Ramos (cell line): ENCODE data around the gene THOC5.
"Not testable (repeated sequence)": the region's sequence is repeated elsewhere in the genome, so short reads cannot be mapped to it uniquely, and the experiment has no call there.

Experiments used
- in situ Hi-C: fragments of 300-500 bp; cut with MboI; formaldehyde crosslinking; loops from one replicate; pipeline ENCODE4 v1.14.3; 2022; ENCODE audit warnings: low sequenced_read_pairs; ENCODE audit not compliant: unreplicated experiment

Gene THOC5

DNA sequence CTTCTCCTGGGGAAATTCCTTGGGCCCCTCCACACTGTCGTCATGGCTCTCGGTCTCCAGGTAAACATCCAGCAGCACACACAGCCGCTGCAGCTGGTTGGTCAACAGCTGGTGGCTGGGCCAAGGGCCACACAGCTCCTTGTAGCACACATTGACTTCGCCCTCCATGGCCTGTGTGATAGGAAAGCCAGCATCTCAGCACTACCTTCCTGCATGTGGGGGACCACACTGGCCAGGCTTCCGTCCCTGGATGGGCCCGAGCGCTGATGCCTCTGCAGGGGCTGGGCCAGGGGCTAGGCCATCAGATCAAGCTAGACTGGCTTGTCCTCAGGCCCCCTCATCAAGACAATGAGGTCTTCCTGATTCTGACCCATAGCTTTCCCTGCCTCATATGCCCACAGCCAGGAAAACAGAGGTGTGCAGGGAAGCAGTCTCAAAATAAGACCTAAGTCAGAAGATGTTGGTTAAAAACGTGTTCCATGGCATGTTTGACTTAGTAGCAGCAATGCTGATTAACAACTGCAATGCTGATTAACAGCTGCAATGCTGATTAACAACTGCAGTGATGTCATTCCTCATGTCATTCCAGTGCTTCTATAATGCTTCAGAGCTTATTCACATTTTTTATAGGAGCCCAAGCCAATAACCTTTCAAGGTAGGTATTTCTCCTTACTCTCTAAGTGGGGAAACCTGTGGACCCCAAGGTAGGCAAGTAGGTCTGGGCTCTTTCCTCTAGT lies 42.3 kb downstream of the THOC5 start:
- in situ Hi-C loops = no loop called here

DNA sequence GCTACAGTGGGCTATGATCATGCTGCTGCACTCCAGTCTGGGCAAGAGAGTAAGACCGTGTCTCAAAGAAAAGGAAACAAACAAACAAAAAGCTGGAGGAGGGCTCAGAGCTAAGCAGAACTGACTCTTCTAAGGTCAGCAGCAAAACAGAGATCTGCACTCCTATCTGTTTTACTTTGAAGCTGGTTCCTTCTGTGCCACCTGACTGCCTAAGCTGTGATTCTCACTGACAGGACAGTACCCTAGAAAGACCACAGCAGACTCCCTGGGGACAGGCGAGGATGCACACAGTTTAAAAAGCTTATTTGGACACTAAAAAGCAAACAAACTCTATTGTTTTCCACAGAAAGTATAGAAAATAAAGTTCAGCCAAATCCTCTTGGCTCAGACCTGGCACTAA lies 43.0 kb downstream of the THOC5 start:
- in situ Hi-C loops = no loop called here

DNA sequence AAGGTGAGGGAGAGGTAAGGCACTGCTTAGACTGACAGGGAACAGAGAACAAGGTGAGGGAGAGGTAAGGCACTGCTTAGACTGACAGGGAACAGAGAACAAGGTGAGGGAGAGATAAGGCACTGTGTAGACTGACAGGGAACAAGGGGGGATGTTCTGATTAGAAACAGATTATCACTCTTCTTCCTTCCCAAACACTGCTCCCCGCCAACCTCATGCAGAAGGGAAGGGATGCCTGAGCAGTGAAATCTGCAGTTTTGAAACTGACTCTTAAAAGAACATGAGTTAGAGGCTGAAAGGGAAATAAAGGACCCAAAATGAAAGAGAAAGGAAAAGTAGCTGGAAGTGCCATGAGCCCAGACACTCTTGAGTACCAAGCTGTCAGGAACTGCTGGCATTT lies 43.7 kb downstream of the THOC5 start:
- in situ Hi-C loops = no loop called here

DNA sequence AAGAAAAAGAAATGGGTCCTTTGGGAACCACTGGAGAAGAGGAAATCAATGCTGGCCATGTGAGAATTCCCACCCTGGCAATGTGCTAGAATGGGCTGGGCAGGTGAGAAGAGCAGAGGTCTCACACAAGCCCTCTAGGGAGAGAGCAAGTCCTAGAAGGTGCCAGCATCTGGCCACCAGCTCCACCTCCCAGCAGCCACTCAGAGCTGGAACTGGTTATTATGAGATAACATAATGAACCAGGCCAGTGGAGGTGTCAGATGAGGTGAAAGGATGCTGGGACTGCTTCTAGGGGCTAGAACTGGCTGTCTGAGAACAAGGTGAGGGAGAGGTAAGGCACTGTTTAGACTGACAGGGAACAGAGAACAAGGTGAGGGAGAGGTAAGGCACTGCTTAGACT lies 44.3 kb downstream of the THOC5 start:
- in situ Hi-C loops = no loop called here

DNA sequence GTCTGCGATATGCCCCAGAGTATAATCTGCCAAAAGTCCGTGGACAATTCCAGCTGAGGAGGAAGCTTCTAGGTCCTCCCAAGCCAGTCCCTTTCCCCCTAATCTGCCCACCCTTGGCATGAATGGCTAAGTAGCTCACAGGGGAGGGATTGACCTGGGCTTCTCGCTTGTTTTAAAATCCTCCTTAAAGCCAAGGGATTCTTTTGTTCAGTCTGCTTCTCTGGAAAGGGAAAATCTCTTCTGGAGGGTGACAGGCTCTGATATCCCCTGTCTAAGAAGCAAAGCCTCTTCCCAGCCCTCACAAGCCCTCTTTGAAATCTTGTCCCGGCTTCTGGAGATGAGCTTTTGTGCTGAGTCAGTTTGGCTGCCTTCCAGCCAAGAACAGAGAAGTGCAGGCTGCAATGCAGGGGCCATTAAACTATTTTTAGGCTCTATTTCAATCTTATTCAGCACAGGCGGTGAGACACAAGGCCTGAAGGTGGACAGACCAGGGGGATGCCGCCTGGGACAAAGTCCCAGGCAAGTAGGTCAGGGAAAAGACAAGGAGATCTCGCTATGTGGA lies 49.7 kb downstream of the THOC5 start:
- in situ Hi-C loops = no loop called here

DNA sequence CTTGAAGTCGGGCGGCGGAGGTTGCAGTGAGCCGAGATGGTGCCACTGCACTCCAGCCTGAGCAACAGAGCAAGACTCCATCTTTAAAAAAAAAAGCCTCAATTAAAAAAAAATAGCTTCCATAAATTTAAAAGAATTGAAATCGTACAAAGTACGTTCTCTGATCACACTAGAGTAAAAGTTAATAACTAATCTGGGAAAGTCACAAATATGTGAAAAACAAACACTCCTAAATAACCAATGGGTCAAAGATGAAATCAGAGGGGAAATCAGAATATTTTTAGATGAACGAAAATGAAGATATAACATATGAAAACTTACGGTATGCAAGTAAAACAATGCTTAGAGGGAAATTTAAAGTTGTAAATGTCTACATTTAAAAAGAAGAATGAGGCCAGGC lies 53.7 kb downstream of the THOC5 start:
- in situ Hi-C loops = no loop called here

DNA sequence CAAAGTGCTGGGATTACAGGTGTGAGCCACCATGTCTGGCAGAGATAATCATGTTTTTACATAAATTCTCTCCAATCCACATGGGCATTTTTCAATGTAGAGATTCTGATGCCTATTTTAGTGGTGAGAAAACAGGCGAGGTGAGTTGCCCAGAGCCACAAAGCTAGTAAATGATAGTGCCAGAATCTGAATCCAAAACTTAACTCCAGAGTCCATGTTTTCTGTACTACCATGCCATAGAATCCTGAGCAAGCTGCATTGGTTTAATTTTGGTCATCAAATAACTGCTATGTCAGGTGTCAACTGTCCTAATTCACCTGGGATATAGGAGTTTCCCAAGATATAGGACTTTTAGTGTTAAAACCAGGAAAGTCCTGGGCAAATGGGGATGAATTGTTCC lies 59.9 kb downstream of the THOC5 start:
- in situ Hi-C loops = no loop called here

DNA sequence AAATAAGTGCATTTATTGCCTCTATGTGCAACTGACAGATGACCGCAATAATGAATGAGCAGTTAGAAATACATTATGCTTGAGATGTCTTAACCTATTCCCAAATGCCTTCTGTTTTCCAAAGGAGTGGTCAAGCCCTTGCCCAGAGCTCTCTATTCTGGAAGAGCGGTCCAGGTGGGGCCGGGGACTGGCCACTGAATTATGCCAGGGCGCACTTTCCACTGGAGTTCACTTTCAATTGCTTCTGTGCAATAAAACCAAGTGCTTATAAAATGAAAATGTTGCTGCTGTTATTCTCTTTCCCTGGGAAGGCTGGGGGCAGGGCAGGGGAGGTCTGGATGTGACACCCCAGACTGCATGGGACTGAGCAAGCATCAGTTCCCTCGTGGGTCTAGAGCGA lies 62.5 kb downstream of the THOC5 start:
- in situ Hi-C loops = no loop called here

DNA sequence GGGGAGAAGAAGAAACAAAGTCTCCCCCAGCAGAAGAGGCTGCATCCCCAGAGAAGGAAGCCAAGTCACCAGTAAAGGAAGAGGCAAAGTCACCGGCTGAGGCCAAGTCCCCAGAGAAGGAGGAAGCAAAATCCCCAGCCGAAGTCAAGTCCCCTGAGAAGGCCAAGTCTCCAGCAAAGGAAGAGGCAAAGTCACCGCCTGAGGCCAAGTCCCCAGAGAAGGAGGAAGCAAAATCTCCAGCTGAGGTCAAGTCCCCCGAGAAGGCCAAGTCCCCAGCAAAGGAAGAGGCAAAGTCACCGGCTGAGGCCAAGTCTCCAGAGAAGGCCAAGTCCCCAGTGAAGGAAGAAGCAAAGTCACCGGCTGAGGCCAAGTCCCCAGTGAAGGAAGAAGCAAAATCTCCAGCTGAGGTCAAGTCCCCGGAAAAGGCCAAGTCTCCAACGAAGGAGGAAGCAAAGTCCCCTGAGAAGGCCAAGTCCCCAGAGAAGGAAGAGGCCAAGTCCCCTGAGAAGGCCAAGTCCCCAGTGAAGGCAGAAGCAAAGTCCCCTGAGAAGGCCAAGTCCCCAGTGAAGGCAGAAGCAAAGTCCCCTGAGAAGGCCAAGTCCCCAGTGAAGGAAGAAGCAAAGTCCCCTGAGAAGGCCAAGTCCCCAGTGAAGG lies 64.3 kb downstream of the THOC5 start:
- in situ Hi-C loops = not testable (repeated sequence)

DNA sequence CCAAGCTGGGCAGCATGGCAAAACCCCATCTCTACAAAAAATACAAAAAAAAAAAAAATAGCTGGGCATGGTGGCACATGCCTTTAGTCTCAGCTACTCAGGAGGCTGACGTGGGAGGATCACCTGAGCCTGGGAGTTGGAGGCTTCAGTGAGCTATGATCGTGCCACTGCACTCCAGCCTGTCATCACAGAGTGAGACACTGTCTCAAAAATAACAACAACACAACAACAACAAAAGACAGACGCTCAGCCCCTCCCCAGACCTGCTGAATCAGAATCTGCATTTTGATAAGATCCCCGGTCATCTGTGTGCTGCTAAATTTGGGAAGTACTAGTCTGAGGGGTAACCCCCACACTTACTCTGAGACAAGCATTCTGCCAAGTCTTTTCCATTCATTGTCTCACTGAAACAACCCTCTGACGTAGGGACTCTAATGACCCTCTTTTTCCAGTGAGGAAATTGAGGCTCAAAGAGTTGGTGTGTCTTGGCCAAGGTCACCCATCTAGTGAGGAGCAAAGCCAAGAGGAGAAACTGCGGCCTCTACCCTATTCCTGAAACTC lies 66.1 kb downstream of the THOC5 start:
- in situ Hi-C loops = no loop called here

DNA sequence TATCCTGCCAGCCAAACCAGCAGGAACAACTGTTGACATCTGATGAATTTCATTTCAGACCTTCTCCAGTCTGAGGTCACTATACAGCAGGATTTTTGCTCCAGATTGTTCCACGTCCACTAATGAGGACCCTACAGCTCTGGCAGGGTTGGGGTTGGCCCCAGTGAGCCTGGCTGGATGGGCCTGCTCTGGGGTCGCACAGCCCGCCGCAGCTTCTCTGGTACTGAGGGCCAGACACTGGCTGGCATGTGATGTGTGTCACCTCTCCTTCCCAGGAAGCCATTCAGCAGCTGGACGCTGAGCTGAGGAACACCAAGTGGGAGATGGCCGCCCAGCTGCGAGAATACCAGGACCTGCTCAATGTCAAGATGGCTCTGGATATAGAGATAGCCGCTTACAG lies 68.1 kb downstream of the THOC5 start:
- in situ Hi-C loops = no loop called here

DNA sequence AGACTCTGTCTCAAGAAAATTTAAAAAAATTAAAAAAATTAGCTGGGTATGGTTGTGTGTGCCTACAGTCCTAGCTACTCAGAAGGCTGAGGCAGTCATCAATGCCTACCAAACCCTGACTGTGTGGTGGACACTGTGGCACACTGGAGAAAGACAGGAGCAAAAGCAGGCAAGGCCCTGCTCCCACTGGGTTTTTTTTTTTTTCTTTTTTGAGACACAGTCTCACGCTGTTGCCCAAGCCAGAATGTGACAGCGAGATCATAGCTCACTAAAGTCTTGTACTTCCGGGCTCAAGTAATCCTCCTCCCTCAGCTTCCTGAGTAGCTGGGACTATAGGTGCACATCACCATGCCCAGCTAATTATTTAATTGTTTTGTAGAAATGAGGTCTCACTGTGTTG lies 68.9 kb downstream of the THOC5 start:
- in situ Hi-C loops = no loop called here

DNA sequence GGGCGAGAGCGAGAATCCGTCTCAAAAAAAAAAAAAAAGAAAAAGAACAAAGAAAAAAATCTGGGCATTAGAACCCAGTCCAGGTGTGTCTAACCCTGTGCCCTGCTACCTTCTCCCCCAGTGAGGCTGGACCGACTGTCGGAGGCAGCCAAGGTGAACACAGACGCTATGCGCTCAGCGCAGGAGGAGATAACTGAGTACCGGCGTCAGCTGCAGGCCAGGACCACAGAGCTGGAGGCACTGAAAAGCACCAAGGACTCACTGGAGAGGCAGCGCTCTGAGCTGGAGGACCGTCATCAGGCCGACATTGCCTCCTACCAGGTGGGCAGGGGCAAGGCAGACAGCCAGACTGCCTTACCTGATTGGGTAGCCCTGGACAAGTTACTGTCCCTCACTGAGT lies 70.3 kb downstream of the THOC5 start:
- in situ Hi-C loops = no loop called here

DNA sequence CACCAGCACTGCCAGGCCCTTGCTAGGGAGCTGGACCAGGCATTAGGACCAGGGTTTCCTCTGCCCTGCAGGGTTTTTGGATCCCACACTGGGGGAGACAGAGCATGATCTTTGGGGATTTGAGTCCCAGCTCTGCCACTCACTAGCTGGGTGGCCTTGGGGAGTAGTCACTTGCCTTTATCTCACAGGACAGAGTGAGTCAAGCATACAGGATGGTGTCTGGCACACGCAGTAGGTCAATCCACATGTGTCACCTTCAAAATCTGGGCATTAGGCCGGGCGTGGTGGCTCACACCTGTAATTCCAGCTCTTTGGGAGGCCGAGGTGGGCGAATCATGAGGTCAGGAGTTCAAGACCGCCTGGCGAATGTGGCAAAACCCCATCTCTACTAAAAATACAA lies 70.8 kb downstream of the THOC5 start:
- in situ Hi-C loops = no loop called here

DNA sequence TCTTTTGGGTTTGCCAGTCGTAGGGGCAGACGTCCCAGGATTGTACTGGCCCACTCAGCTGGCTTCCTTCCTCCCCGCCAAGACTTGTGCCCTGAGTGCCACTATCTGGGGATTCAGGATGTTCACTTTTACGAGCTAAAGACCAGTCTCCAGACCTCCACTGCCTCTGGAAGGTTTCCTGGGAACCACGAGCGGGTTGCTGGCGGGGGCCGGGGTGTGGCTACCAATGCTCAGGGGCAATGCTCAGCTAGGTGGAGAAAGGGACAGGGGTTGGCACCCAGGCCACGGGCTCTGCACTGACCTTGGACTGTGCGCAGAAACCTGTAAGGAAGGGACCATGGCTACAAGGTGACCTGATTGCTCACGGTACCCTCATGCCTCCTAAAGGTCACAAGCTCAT lies 71.3 kb downstream of the THOC5 start:
- in situ Hi-C loops = no loop called here

DNA sequence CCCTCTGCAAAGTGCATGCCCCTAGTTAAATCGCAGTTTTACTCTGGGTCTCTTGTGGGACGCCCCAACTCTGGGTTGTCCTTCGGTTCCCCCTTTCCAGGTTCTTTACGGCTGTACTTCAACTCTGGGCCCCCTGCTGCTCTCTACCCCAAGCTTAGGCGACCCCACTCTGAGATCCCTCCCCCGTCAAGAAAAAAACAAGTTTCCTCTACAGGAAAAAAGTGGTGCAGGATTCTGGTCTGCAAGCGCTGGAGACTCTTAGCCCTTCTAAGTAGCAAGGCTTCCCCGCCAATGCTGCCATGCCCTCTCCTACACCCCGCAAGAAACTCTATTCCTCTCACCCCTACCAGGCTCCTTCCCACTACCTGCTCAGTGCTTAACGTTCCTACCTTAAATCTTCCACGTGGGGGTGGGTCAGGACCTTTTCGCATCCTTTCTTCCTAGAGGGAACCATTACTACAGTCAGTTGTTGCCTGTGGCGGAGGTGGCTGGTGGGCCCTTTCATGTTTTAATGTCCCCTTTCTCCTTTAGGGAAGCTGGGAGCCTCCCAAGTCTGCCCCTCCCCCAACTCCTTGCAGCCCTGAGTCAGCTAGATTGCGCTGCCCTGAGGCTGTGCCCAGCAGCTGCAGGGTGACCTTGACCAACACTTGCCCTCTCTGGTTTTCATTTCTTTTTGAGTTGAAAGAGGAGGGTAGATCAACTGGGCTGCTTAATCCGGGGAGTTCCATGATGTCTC lies 72.1 kb downstream of the THOC5 start:
- in situ Hi-C loops = no loop called here

DNA sequence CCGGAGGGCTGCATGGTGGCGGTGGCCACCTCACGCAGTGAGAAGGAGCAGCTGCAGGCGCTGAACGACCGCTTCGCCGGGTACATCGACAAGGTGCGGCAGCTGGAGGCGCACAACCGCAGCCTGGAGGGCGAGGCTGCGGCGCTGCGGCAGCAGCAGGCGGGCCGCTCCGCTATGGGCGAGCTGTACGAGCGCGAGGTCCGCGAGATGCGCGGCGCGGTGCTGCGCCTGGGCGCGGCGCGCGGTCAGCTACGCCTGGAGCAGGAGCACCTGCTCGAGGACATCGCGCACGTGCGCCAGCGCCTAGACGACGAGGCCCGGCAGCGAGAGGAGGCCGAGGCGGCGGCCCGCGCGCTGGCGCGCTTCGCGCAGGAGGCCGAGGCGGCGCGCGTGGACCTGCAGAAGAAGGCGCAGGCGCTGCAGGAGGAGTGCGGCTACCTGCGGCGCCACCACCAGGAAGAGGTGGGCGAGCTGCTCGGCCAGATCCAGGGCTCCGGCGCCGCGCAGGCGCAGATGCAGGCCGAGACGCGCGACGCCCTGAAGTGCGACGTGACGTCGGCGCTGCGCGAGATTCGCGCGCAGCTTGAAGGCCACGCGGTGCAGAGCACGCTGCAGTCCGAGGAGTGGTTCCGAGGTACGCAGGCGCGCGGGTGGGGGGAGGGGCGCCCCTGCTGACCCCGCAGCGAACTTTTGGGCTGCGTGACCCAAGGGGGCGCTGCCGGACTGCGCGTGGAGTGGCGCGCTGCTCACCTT lies 72.9 kb downstream of the THOC5 start:
- in situ Hi-C loops = no loop called here

DNA sequence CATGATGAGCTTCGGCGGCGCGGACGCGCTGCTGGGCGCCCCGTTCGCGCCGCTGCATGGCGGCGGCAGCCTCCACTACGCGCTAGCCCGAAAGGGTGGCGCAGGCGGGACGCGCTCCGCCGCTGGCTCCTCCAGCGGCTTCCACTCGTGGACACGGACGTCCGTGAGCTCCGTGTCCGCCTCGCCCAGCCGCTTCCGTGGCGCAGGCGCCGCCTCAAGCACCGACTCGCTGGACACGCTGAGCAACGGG lies 73.4 kb downstream of the THOC5 start:
- in situ Hi-C loops = no loop called here

DNA sequence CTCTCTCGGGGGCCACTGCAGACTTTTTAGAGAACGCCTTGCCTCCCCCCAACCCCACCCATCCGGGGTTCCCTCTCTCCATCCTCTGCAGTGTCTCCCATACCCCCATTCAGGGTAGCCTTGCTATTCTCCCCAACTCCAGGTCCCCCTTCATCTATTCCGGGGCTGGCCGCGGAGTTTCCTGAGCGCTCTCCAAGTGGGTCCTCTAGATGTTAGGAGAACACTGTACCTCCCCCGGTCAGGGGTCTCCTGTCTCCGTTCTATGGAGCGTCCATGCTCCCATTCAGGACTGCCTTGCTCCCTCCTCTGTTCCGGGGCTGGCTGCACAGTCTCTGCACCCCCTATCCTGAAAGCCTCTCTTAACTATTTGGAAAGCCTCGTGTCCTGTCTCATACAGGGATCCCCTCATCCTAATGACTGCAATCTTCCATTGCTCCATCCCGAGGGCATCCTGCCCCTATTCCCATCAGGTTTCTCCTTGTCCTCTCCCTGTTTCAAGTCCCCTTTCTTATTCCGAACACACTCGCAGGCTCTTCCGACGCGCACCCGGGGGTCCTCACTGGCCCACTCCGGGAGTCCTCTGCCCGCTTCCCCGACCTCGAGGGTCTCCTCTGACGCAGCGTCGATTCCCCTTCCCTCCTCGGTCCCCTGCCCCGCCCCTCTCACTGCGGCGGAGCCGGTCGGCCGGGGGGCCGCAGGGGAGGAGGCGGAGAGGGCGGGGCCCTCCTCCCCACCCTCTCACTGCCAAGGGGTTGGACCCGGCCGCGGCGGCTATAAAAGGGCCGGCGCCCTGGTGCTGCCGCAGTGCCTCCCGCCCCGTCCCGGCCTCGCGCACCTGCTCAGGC lies 73.9 kb downstream of the THOC5 start, which contains the start of gene NEFH:
NEFH (plus strand) TSS at position 802 of the 845 bp plus-strand sequence. CDS start 45 bp downstream, outside the sequence.
- in situ Hi-C loops = no loop called here
